Caco-2 (cell line): ENCODE measurements around the gene GPR137B. TPM values are rescaled to one million over a fixed set of nuclear protein-coding genes. Genes with fewer than 3 reads are reported as not detected.

Source experiments
- BruUV-seq: library from RNA; stranded (reverse); fragments of 400-500 nt; replicated peaks from 2 replicates; lab custom pipeline; 2021; lab: Mats Ljungman, UMichigan
- CTCF ChIA-PET: fragments of 300-600 bp; sonication (Branson Sonifier 250); formaldehyde crosslinking; loops from one replicate; lab custom pipeline; 2022; ENCODE audit warnings: antibody characterized with exemption; lab: Charles Lee
- POLR2A ChIA-PET: fragments of 300-600 bp; sonication (Branson Sonifier 250); formaldehyde crosslinking; loops from one replicate; lab custom pipeline; 2022; ENCODE audit warnings: antibody characterized with exemption; lab: Charles Lee
- DNase-seq, 2 experiments: peaks; one replicate each; pipeline versions ENCODE4 v3.0.0 to v3.0.0-alpha.2; 2020 to 2022
- H3K27me3 ChIP-seq: replicated peaks from 2 replicates; pipeline ENCODE4 v1.6.0; 2011; ENCODE audit warnings: low read length; ENCODE audit not compliant: control insufficient read depth, insufficient read depth
- H3K36me3 ChIP-seq: 2 replicates; pipeline ENCODE4 v1.5.1; 2011; ENCODE audit warnings: low read length; ENCODE audit not compliant: control insufficient read depth, insufficient read depth
- H3K4me1 ChIP-seq: fragments of 250-450 bp; sonication (Bioruptor Pico); 2 replicates; pipeline ENCODE4 v1.5.1; 2020; ENCODE audit warnings: mild to moderate bottlenecking
- H3K4me3 ChIP-seq: 2 replicates; pipeline ENCODE4 v1.5.1; 2011; ENCODE audit warnings: low read depth, mild to moderate bottlenecking, control low read depth, low read length
- H3K9me3 ChIP-seq: fragments of 250-450 bp; sonication (Bioruptor Pico); 2 replicates; pipeline ENCODE4 v1.5.1; 2020; ENCODE audit warnings: mild to moderate bottlenecking, moderate library complexity
- H3K27ac Mint-ChIP-seq: one replicate; pipeline ENCODE4 v1.8.0; 2022; ENCODE audit warnings: mixed read lengths; ENCODE audit not compliant: unreplicated experiment
- H3K27me3 Mint-ChIP-seq: one replicate; pipeline ENCODE4 v1.8.0; 2022; ENCODE audit warnings: mixed read lengths; ENCODE audit not compliant: insufficient read depth, unreplicated experiment
- H3K36me3 Mint-ChIP-seq: one replicate; pipeline ENCODE4 v1.8.0; 2022; ENCODE audit warnings: mild to moderate bottlenecking, mixed read lengths; ENCODE audit not compliant: insufficient read depth, unreplicated experiment
- H3K4me1 Mint-ChIP-seq: one replicate; pipeline ENCODE4 v1.8.0; 2022; ENCODE audit warnings: low read depth, mixed read lengths; ENCODE audit not compliant: unreplicated experiment
- H3K4me3 Mint-ChIP-seq: one replicate; pipeline ENCODE4 v1.8.0; 2022; ENCODE audit warnings: mild to moderate bottlenecking, moderate library complexity, mixed read lengths; ENCODE audit not compliant: unreplicated experiment
- H3K9me3 Mint-ChIP-seq: one replicate; pipeline ENCODE4 v1.8.0; 2022; ENCODE audit warnings: mixed read lengths; ENCODE audit not compliant: unreplicated experiment
- intact Hi-C: fragments of 100-400 bp; cut with micrococcal nuclease; formaldehyde crosslinking; loops from one replicate; pipeline ENCODE4 v1.10.0; 2022; ENCODE audit not compliant: unreplicated experiment
- total RNA-seq: library from RNA; stranded (reverse); gene quantifications from 2 replicates; pipeline ENCODE4 v1.2.3, GENCODE V29; 2022
- TF ChIP-seq, protein P1 (sequence below), 2 experiments: fragments of 200-600 bp in 1 of 2; IDR thresholded peaks; 1 replicate in 1 of 2; 2 replicates in 1 of 2; pipeline versions ENCODE4 v1.5.1 to v1.8.0; 2011 to 2022; ENCODE audit warnings: antibody characterized with exemption in 1 of 2, control low read depth in 1 of 2, inconsistent platforms in 1 of 2, low read depth in 1 of 2, low read length in 1 of 2, mild to moderate bottlenecking in 1 of 2, moderate library complexity in 1 of 2; ENCODE audit not compliant: insufficient read depth in 1 of 2, severe bottlenecking in 1 of 2, unreplicated experiment in 1 of 2

The GPR137B gene
- total RNA-seq, 1 experiment from 2014 or later = 5.9 TPM

DNA sequence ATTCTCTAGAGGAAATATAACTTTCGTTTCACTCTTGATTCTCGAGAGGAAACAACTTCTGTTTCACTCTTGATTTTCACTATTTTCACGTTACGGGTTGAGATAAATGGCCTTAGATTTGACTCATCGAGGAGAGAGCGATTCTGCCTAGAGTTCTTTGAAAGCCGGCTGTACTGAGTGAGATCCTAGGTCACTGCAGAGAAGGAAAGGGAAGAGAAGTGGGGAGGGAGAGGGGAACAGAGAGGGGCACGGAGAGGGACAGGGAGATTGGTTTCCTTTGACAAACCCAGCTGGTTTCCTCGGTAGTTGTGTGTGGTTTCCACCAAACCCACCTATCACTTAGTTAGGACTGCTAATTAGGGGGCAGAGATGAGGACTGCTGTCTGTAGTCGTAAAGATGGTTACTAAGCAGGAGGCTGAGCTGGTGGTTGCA is 21.6 kb upstream of the GPR137B start:
- intact Hi-C loops = no loop called here
- no peak overlapping the region for H3K27ac Mint-ChIP-seq
- no peaks in the 10 kb centered on the region for H3K27me3 Mint-ChIP-seq
- no TSS peak for BruUV-seq
- no peak overlapping the region for H3K4me3 Mint-ChIP-seq
- POLR2A ChIA-PET = no interaction called here
- H3K4me1 Mint-ChIP-seq = no peaks in the 10 kb centered on the region
- no peaks in the 10 kb centered on the region for H3K9me3 Mint-ChIP-seq
- H3K4me3 ChIP-seq = no peak overlapping the region
- DNase-seq = no peak
- no peaks in the 10 kb centered on the region for H3K36me3 Mint-ChIP-seq
- TF ChIP-seq, protein P1, sequence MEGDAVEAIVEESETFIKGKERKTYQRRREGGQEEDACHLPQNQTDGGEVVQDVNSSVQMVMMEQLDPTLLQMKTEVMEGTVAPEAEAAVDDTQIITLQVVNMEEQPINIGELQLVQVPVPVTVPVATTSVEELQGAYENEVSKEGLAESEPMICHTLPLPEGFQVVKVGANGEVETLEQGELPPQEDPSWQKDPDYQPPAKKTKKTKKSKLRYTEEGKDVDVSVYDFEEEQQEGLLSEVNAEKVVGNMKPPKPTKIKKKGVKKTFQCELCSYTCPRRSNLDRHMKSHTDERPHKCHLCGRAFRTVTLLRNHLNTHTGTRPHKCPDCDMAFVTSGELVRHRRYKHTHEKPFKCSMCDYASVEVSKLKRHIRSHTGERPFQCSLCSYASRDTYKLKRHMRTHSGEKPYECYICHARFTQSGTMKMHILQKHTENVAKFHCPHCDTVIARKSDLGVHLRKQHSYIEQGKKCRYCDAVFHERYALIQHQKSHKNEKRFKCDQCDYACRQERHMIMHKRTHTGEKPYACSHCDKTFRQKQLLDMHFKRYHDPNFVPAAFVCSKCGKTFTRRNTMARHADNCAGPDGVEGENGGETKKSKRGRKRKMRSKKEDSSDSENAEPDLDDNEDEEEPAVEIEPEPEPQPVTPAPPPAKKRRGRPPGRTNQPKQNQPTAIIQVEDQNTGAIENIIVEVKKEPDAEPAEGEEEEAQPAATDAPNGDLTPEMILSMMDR (IDR thresholded peaks at IDR 0.05; ENCODE audit: insufficient read depth in 1 of 2, low read depth in 1 of 2, low read length in 1 of 2, severe bottlenecking in 1 of 2, unreplicated experiment in 1 of 2) = no peak
- H3K9me3 ChIP-seq = no peaks in the 10 kb centered on the region
- H3K36me3 ChIP-seq = no peaks in the 10 kb centered on the region
- CTCF ChIA-PET = no interaction called here
- no peaks in the 10 kb centered on the region for H3K4me1 ChIP-seq
- H3K27me3 ChIP-seq = no peaks in the 10 kb centered on the region

DNA sequence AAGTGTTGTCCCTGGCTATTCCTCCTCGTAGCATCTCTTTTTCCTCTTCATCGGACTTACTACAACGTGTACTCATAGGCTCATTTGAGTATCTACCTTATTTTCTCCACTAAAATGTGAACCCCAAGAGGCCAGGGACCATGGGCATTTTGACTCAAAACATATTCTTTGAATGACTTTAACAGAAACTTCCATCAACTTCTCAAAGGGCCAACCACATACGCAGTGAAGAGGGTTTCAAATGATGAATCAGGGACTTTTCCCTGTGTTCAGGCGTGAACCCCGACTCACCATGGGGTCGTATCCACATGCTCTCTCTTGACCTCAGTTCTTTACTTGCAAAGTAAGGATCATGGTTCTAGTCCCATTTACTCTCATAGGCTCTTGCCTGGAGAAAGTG is 20.2 kb upstream of the GPR137B start:
- intact Hi-C loops = no loop called here
- Mint-ChIP-seq H3K4me1 (no peaks in the 10 kb centered on the region), H3K9me3 (no peaks in the 10 kb centered on the region), H3K4me3 (no peak overlapping the region), H3K27me3 (no peaks in the 10 kb centered on the region), H3K36me3 (no peaks in the 10 kb centered on the region), H3K27ac (no peak overlapping the region)
- ChIA-PET POLR2A (no interaction called here), CTCF (no interaction called here)
- Histone ChIP-seq H3K36me3 (no peaks in the 10 kb centered on the region), H3K27me3 (no peaks in the 10 kb centered on the region), H3K4me3 (no peak overlapping the region), H3K4me1 (no peaks in the 10 kb centered on the region), H3K9me3 (no peaks in the 10 kb centered on the region)
- TF ChIP-seq, protein P1 (IDR thresholded peaks at IDR 0.05; ENCODE audit: insufficient read depth in 1 of 2, low read depth in 1 of 2, low read length in 1 of 2, severe bottlenecking in 1 of 2, unreplicated experiment in 1 of 2) = no peak
- DNase-seq = no peak
- no TSS peak for BruUV-seq

DNA sequence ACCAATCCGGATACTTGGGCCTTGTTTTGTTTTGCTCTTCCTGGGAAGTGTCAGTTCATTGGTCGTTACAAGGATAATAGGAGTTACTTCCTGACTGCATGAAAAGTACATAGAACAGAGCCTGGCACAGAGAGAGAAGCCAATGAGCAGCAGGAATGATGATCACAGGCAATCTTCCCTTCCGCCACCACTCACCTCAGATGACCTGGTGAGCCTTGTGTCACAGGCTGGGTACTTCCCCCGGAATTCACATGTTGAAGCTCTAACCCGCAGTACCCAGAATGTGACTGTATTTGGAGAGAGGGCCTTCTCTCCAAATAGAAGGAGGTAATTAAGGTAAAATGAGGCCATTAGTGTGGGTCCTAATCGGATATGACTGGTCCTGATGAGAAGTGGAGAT is 18.8 kb upstream of the GPR137B start:
- Histone ChIP-seq H3K4me1 (no peaks in the 10 kb centered on the region), H3K9me3 (no peaks in the 10 kb centered on the region), H3K4me3 (no peak overlapping the region), H3K27me3 (no peaks in the 10 kb centered on the region), H3K36me3 (no peaks in the 10 kb centered on the region)
- CTCF ChIA-PET = no interaction called here
- no peak overlapping the region for H3K27ac Mint-ChIP-seq
- H3K4me1 Mint-ChIP-seq = no peaks in the 10 kb centered on the region
- H3K27me3 Mint-ChIP-seq = no peaks in the 10 kb centered on the region
- TF ChIP-seq, protein P1 (IDR thresholded peaks at IDR 0.05; ENCODE audit: insufficient read depth in 1 of 2, low read depth in 1 of 2, low read length in 1 of 2, severe bottlenecking in 1 of 2, unreplicated experiment in 1 of 2) = no peak
- H3K9me3 Mint-ChIP-seq = no peaks in the 10 kb centered on the region
- no peak for DNase-seq
- POLR2A ChIA-PET = no interaction called here
- H3K36me3 Mint-ChIP-seq = no peaks in the 10 kb centered on the region
- no TSS peak for BruUV-seq
- intact Hi-C loops = no loop called here
- H3K4me3 Mint-ChIP-seq = no peak overlapping the region
